ENCODE data around the gene FGF7. TPM values are rescaled to one million over a fixed set of nuclear protein-coding genes. Genes with fewer than 3 reads are reported as not detected.

The FGF7 gene
- total RNA-seq, 1 donor from 2014 or later = 0.23 TPM

GRCh38 chr15:49492151-49492550 lies 69.1 kb downstream of the FGF7 start:
- no peak overlapping the region for H3K27ac Mint-ChIP-seq (ENCODE audit: unreplicated experiment)
- DNase-seq (ENCODE audit: low spot score) = no peak
- H3K9me3 Mint-ChIP-seq (ENCODE audit: unreplicated experiment) = no peaks in the 10 kb centered on the region
- TF ChIP-seq, protein P1, sequence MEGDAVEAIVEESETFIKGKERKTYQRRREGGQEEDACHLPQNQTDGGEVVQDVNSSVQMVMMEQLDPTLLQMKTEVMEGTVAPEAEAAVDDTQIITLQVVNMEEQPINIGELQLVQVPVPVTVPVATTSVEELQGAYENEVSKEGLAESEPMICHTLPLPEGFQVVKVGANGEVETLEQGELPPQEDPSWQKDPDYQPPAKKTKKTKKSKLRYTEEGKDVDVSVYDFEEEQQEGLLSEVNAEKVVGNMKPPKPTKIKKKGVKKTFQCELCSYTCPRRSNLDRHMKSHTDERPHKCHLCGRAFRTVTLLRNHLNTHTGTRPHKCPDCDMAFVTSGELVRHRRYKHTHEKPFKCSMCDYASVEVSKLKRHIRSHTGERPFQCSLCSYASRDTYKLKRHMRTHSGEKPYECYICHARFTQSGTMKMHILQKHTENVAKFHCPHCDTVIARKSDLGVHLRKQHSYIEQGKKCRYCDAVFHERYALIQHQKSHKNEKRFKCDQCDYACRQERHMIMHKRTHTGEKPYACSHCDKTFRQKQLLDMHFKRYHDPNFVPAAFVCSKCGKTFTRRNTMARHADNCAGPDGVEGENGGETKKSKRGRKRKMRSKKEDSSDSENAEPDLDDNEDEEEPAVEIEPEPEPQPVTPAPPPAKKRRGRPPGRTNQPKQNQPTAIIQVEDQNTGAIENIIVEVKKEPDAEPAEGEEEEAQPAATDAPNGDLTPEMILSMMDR (IDR thresholded peaks at IDR 0.05; ENCODE audit: unreplicated experiment) = no peak
- no peak overlapping the region for H3K4me3 Mint-ChIP-seq (ENCODE audit: unreplicated experiment)
- H3K36me3 Mint-ChIP-seq (ENCODE audit: low read depth, unreplicated experiment) = no peaks in the 10 kb centered on the region
- H3K27me3 Mint-ChIP-seq (ENCODE audit: unreplicated experiment) = peaks cover 2% of the 10 kb centered on the region
- no peaks in the 10 kb centered on the region for H3K4me1 Mint-ChIP-seq (ENCODE audit: unreplicated experiment)

DNA sequence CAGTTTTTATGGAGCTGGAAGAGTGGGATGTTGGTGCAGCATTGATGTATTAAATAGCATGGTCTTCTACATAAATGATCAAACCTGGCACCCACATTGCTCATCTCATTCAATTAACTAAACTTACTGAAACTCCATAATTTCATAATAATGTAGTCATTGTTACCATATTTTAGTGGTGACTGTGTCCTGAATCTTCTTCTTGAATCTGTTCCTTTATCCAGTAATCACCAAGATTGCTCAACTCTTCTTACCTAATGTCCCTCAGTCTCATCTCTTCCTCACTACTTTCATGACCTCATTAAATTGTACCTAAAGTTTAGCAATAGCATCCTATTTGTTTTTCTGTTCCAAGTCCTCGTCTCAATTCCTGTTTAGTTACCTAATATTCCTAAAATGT lies 69.8 kb downstream of the FGF7 start:
- peaks cover 2% of the 10 kb centered on the region for H3K27me3 Mint-ChIP-seq (ENCODE audit: unreplicated experiment)
- no peak overlapping the region for H3K4me3 Mint-ChIP-seq (ENCODE audit: unreplicated experiment)
- H3K27ac Mint-ChIP-seq (ENCODE audit: unreplicated experiment) = no peak overlapping the region
- DNase-seq (ENCODE audit: low spot score) = no peak
- TF ChIP-seq, protein P1 (IDR thresholded peaks at IDR 0.05; ENCODE audit: unreplicated experiment) = no peak
- H3K36me3 Mint-ChIP-seq (ENCODE audit: low read depth, unreplicated experiment) = no peaks in the 10 kb centered on the region
- H3K9me3 Mint-ChIP-seq (ENCODE audit: unreplicated experiment) = no peaks in the 10 kb centered on the region
- no peaks in the 10 kb centered on the region for H3K4me1 Mint-ChIP-seq (ENCODE audit: unreplicated experiment)

DNA sequence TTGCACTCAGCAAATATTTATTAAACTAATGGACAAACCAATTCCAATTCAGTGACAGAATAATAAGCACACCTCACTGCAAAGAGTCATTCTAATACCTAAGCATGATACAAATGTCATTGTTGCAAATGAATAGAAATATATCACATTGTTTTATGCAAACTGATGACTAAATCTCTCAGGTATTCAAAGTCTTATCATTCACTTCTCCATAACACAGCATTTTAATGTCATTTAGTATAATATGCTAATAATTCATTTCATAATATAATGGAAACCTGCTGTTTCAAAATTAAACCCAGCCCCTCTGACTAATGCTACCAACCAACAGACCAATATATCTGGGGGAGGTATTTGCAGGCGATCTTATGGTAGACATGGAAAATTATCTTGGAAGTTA lies 71.8 kb downstream of the FGF7 start:
- H3K27me3 Mint-ChIP-seq (ENCODE audit: unreplicated experiment) = no peaks in the 10 kb centered on the region
- H3K36me3 Mint-ChIP-seq (ENCODE audit: low read depth, unreplicated experiment) = no peaks in the 10 kb centered on the region
- H3K9me3 Mint-ChIP-seq (ENCODE audit: unreplicated experiment) = no peaks in the 10 kb centered on the region
- H3K4me1 Mint-ChIP-seq (ENCODE audit: unreplicated experiment) = no peaks in the 10 kb centered on the region
- no peak overlapping the region for H3K4me3 Mint-ChIP-seq (ENCODE audit: unreplicated experiment)
- TF ChIP-seq, protein P1 (IDR thresholded peaks at IDR 0.05; ENCODE audit: unreplicated experiment) = no peak
- H3K27ac Mint-ChIP-seq (ENCODE audit: unreplicated experiment) = no peak overlapping the region
- DNase-seq (ENCODE audit: low spot score) = no peak

DNA sequence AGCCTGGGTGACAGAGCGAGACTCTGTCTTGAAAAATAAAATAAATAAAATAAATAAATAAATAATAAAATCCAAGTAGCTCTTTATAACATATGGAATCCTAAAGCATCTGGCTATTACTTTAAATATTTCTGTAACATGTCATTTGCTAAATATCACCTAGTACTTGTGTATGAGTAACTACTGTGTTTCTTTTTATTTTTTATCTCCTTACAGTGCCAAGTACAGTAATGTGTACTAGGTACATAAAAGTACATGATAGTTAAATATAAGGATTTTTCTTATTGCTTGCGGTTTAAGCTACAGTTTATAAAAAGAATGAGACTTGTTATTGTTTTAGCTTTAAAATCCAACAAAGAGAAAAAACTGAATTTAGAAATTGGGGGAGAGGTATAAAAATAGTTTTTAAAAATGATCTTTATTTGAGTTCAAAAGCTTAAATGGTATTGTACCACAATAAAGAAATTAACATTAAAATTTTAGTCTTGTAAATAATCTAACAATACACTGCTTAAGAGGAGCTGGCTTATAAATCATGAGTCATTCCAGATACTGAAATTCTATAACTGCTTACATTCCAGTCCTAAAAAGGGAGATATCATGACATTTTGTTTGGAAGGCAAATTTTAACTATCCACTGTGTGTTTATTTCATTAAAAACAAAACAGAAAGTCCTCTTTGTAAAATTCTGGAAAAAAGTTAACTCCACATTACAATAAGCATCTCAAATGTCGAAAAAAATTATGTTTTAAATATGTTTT lies 73.1 kb downstream of the FGF7 start:
- no peak overlapping the region for H3K27ac Mint-ChIP-seq (ENCODE audit: unreplicated experiment)

GRCh38 chr15:49501586-49501985 lies 78.5 kb downstream of the FGF7 start:
- DNase-seq (ENCODE audit: low spot score) = no peak
- TF ChIP-seq, protein P1 (IDR thresholded peaks at IDR 0.05; ENCODE audit: unreplicated experiment) = no peak
- Mint-ChIP-seq H3K27ac (ENCODE audit: unreplicated experiment) (no peak overlapping the region), H3K4me1 (ENCODE audit: unreplicated experiment) (no peaks in the 10 kb centered on the region), H3K36me3 (ENCODE audit: low read depth, unreplicated experiment) (peaks cover 7% of the 10 kb centered on the region), H3K27me3 (ENCODE audit: unreplicated experiment) (no peaks in the 10 kb centered on the region), H3K9me3 (ENCODE audit: unreplicated experiment) (peaks cover 7% of the 10 kb centered on the region), H3K4me3 (ENCODE audit: unreplicated experiment) (no peak overlapping the region)

More for the DNA sequence above, 73.1 kb downstream of the FGF7 start:
- TF ChIP-seq, protein P1 (IDR thresholded peaks at IDR 0.05; ENCODE audit: unreplicated experiment) = no peak
- DNase-seq (ENCODE audit: low spot score) = no peak
- H3K4me3 Mint-ChIP-seq (ENCODE audit: unreplicated experiment) = no peak overlapping the region
- H3K36me3 Mint-ChIP-seq (ENCODE audit: low read depth, unreplicated experiment) = peaks cover 4% of the 10 kb centered on the region
- peaks cover 4% of the 10 kb centered on the region for H3K9me3 Mint-ChIP-seq (ENCODE audit: unreplicated experiment)
- H3K27me3 Mint-ChIP-seq (ENCODE audit: unreplicated experiment) = no peaks in the 10 kb centered on the region
- H3K4me1 Mint-ChIP-seq (ENCODE audit: unreplicated experiment) = no peaks in the 10 kb centered on the region
